GM21786 (cell line): Measurements from ENCODE around the gene JAG2.

ENCODE experiments used
- ATAC-seq: cut with Tn5 transposase; IDR thresholded peaks from one replicate; pipeline ENCODE4 v1.9.1; 2021; ENCODE audit not compliant: unreplicated experiment

The JAG2 gene

DNA sequence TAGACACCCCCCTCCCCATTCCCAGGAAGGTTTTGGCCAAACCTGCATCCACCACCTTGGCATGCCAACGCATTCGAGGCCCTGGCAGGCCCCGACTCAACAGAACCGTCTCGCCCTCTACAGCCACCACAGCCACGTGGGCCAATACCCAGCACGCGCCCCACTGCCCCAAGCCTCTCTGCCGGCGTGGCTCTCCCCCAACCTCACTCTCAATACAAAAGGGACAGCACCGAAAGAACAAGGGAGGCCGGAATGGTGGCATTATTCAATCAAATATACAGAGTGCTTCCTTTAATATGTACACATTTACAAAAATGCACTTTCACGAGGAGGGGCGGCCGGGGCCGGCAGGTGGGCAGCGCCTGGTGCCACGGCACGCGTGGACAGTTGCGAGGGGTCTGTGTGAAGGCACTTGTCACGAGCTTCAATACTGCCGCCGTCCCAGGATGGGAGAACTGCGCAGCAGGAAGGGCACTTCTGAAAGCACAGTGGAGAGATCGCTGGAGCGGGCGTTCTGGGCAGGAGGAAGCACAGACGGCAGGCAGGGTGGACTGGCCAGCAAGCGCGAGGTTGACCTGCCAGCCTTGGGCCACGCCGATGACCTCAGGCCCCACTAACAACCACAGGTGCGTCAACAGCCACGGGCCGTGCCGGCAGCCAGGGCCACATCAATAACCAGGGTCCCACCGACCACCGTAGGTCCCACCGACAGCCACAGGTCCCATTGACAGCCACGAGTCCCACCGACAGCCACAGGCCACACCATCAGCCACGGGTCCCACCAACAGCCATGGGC lies 26.9 kb downstream of the JAG2 start:
- ATAC-seq = no peak

DNA sequence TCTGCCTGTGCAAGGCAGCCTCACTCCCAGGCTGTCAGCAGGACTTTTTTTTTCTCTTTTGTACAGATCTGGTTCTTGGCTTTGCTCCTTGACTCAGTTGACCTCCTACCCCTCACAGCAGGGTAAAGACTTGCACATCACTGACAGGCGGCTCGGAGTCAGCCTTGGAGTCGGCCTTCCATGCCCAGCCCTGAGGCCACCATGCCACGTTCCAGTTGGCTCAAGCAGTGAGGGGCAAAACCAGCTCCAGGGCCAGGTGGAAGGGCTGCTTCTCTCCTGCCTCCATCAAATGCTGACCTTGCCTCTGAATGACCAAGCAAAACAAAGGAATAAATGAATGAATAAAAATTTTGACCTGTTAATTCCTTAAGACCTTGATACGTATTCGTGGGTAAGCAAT lies 27.6 kb downstream of the JAG2 start:
- ATAC-seq = no peak

DNA sequence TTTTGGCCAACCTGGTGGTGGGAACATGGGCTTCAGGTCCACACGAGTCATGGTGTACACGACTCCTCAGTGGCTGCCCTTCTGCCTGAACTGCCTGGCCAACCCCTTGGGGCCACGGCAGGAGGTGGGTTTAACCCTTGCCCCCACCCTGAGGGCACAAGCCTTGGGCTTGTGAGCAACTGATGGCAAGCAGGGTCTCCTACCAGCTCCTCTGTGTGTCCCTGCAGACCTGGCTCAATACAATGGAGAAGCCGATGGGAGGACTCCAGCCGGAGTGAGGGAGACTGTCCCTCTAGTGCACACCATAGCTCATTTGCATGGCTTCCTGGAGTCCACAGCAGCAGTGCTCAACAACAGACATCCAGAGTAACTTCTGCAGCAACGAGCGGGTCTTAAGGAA lies 28.0 kb downstream of the JAG2 start:
- ATAC-seq = no peak

DNA sequence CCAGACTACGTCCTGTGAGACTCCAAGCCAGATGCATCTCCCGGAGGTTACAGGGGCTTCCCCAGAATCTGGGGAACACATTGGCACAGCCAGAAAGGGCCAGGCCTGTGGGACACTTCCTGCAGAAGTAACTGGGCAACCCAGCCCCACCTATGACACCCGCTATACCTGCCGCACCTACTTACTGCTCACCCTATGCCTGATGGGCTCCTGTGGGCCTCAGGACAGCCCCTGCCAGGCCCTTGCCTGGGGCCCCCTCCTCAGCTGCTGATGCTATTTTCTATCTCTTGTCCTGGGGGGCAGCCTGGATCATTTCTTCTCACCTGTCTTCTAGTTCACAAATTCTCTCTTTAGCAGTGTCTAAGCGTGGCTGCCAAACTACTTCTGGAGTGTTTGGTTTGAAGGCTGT lies 28.7 kb downstream of the JAG2 start:
- no peak for ATAC-seq

DNA sequence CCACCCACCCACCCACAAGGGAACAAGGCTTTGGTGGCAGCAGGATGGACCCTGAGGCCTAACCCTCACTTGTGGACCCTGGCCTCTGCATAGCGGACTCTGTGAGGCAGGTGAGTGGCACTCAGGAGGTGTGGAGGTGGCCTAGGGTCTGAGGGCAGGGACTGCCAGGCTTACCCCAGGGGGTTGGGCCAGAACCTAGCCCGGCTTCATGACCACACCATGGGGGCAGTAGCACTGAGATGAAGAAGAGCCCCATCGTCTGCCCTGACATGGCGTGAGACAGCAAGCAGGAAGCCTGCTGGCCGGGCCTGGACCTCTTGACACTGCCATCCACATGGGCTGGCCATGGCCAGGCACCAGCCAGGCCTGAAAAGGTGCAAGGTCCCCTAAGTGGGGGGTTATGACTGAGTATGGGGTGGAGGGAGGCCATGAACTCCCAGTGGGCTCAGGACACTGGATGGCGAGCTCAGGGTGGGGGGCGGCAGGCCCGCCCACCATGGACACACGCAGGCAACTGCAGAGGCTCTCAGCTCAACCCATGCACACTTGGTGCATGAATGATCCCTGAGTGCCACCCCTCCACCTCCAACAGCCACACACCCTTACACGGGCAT lies 29.3 kb downstream of the JAG2 start:
- ATAC-seq = no peak

DNA sequence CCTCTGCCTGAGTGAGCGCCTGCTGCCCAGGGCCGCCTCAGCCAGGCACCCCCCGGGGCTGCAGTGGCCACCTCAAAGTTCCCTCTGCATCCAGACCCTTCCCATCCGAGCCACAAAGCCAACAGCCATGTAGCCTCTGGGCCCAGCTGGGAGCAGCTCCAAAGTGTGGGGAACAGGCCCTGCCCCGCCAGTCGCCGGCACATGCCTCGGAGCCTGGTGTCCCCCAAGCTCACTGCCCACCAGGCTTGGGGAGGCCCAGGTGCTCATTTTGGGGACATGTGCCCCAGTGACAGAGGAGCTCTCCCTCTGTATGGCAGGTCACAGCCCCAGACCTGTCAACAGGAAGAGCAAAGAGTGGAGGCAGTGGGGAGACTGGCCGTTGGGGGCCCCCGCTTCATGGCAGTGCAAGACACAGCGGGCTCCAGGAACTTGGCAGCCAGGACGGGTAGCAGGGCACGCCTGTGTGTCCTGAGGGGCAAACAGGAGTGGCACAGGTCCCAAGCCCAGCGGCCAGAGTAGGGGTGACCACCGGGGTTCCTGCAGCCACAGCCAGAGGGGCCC lies 29.9 kb downstream of the JAG2 start:
- no peak for ATAC-seq

- no peak for ATAC-seq
These were observed 30.5 kb downstream of the JAG2 start for GRCh38 chr14:105138021-105138541.

DNA sequence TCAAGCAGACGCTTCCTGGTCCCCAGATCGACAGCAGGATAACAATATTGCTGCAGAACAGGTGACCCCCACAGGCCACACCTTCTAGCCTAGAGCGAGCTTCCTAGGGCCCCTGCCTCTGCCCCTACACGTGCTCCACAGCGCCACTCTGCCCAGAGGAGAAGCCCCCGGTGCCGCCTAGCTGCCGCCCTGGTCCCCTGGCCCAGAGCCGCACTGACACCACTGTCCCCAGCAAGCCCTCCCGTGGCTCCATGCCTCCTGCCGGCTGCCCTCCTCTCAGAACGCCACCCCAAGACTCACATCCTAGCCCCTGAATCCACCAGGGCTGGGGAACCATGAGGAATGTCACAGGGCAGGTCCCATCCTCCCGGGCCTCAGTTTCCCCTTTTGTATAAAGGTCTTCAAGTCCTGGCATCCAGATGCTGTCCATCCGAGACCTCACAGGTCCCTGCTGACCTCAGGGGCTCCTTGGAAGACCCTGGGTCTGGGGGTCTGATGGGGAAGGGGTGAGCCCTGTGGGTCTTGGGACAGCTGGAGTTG lies 31.0 kb downstream of the JAG2 start:
- no peak for ATAC-seq

- ATAC-seq = no peak
These were observed 31.9 kb downstream of the JAG2 start for GRCh38 chr14:105136401-105137322.

- no peak for ATAC-seq
These were observed 32.7 kb downstream of the JAG2 start for GRCh38 chr14:105135700-105136395.

DNA sequence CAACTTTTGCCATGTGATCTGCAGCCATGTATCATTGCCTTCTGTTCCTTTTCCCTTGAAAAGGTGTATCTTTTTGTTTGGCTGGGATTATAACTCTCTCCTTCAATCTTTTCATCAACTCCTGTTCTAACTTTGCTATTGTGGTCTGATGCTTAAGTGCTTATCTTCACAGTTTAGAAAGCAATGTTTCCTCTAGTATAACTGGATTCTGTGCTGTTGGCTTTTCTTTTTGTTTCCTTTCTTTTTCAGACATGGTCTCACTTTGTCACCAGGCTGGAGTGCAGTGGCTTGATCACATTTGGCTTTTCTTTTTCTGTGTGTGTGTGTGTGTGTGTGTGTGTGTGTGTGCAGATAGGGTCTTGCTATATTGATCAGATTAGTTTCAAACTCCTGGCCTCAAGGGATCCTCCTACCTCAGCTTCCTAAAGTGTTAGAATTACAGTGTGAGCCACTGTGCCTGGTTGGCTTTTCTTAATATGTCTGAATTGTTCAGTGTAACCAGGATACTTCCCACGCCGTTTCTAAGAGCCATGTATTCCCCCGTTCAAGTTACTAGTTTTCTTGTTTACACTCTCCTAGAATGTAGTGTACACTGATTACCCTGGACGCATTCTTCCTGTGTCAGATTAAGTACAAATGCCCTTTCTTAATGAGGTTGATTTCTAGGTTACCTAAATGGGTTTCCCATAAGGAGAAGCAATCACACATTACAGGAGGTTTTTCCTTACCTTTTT lies 35.5 kb downstream of the JAG2 start:
- ATAC-seq = no peak

GRCh38 chr14:105131241-105131640 lies 37.3 kb downstream of the JAG2 start:
- ATAC-seq = no peak

DNA sequence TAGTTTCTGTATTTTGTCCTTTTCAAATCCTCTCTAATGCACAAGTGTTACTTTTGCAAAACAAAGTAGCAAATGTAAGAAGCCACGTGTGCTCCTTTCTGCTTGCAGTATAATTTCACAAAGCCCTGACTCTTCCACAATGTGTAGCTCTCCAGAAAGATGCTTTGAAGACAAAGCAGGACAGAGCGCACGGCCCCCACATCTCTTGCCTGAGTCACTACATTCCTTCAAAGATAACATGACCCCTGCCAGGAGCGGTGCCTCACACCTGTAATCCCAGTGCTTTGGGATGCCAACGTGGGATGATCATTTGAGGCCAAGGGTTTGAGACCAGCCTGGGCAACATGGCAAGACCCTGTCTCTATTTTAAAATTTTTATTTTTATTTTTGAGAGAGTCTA lies 40.5 kb downstream of the JAG2 start:
- no peak for ATAC-seq

DNA sequence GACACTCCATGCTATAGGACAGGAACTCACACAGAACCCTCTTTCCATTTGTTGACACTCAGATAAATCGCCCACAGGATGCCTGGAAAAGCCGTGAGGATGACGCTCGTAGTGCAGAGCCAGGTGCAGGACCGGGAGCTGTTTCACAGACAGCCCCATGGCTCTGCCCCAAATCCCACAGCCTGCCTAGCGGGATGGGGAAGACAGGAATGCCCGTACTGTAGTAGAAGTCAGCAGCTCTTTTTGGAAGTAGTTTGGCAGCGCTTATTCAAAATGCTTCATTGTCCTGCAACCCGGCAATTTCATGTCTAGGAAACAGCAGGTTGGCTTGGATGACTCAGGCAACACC lies 41.6 kb downstream of the JAG2 start:
- no peak for ATAC-seq

DNA sequence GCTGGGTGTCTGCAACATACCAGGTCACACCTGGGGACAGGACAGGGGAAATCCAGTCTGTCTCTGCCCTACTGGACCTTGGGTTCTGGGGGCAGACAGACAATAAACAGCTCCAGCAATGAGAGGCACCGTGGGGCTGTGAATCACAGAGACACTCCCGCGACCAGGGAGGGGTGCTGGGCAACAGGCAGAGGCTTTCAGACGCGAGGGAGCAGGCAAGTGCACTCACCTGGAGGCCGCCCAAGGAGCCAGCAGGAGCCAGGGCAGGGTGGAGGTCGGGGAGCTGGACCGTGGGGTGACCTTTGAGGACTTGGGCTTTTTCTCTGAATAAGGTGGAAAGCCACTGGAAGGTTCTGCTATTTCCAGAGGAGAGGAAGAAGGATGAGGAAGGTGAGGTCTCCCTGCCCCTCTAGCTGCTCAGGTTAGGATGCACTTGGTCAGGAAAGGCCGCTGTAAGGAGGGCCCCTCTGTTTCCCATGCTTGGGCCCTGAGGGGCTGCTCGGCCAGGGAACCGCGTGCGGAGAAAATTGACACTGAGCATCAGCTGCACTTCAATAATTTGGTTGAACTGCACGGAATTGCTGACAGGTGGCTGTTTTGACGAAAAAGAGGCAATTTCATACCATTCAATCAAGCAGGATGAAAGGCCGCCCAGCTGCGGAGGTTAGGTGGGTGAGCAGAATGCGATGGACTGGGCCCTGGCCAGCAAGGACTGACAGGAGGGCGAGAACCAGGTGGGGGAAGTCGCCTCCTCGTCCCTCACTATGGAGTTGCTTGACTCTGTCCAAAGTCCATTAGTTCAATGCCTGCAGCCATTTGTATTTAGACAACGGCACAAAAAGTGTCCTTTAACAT lies 42.2 kb downstream of the JAG2 start:
- no peak for ATAC-seq

DNA sequence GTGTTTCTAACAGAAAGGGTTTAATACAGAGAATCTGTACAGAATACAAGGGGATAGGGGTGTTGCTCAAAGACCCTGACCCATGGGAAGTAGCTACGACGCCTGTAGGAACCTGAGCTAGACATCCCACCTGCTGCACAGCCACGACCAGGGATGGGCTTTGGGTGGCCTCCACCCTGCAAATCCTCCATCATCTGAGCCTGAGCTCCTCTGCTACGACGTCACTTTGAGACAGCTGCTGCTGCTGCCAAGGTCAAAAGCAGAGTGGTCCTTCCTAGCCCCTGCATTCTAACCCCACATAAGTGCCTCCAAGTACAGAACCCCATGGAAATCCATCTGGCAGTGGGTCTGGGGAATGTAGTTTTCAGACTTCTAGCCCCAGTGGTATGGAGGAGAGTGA lies 43.8 kb downstream of the JAG2 start:
- ATAC-seq = no peak

DNA sequence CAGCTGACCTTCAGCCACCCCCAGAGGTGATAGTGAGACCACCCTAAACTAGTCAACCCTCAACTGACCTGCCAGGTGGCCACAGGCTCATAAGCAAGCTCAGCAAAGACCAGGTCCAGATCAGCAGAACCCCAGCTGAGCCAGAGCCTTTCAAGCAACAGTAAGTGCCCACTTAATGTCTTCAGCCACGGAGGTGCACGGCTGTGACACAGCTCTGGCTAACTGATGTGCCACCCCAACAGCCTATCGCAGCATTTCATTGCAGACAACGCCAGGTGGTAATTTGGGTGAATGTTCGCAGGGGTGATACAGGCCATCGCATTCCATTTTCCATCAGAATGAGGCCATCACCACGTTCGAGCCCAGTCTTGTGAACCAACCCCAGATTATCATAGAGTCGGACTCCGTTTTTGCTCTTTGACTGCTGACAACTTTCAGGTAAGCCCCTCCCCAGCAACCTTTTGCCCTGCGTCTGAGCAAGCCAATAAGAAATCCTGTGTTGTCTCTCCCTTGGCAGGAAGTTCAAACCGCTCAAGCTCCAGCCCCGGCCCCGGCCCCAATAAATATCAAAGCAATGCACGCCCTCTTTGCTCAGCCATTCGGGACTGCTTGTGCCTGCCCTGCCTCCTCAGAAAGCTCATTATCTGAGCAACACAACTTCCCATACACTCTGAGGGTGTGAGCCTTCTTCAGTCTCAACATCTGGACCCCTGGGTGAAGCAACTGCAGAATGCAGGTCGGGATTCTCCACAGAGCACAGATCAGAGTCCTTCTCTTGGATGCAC lies 44.4 kb downstream of the JAG2 start:
- no peak for ATAC-seq

DNA sequence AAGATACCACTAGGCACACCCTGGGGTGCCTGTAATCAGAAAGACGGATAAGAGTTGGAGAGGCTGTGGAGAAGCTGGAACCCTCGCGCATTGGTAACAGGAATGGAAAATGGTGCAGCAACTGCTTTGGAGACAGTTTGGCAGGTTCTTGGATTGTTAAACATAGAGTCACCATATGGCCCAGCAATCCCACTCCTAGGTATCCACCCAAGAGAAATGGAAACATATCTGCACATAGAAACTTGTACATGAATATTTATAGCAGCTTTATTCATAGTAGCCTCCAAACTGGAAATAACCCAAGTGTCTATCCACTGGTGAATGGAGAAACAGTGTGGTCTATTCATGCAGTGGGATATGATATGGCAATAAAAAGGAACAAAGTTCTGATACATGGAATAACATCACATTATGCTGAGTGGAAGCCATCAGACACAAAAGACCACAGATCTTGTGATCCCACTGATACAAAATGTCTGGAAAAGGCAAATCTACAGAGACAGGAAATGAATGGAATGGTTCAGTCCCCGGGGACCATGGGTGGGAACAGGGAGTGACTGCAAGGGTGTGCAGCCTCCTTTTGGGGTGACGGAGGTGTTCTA lies 45.4 kb downstream of the JAG2 start:
- ATAC-seq = no peak
